Choroid plexus epithelial cell (primary cell): ENCODE results near the gene ARMH4.

ENCODE experiments used
- DNase-seq: peaks from one replicate; pipeline ENCODE4 v3.0.0-alpha.2; 2010; ENCODE audit warnings: low read depth
- H3K4me3 ChIP-seq: 2 replicates; pipeline ENCODE4 v1.5.1; 2011; ENCODE audit warnings: low read depth, mild to moderate bottlenecking, control low read depth, low read length, moderate library complexity
- CTCF ChIP-seq: conservative IDR thresholded peaks from 2 replicates; pipeline ENCODE4 v1.5.1; 2011; ENCODE audit warnings: low read depth, mild to moderate bottlenecking, control low read depth, inconsistent platforms, low read length, moderate library complexity

The ARMH4 gene

GRCh38 chr14:58014778-58015177 lies 137.2 kb downstream of the ARMH4 start:
- no peak overlapping the region for H3K4me3 ChIP-seq
- no peak for TF ChIP-seq CTCF
- no peak for DNase-seq

- no peak for DNase-seq
- H3K4me3 ChIP-seq, result no peak overlapping the region
- TF ChIP-seq CTCF, result no peak
Observed at GRCh38 chr14:58002618-58003017, 149.4 kb downstream of the ARMH4 start.

- TF ChIP-seq CTCF, result no peak
Observed at GRCh38 chr14:57999979-58000378, 152.0 kb downstream of the ARMH4 start.

GRCh38 chr14:57999471-57999870 lies 152.5 kb downstream of the ARMH4 start:
- DNase-seq, result no peak
- H3K4me3 ChIP-seq, result no peak overlapping the region
- TF ChIP-seq CTCF, result no peak

More at GRCh38 chr14:57999979-58000378, 152.0 kb downstream of the ARMH4 start:
- DNase-seq, result no peak
- no peak overlapping the region for H3K4me3 ChIP-seq

GRCh38 chr14:57998766-57999165 lies 153.2 kb downstream of the ARMH4 start:
- no peak for TF ChIP-seq CTCF
- H3K4me3 ChIP-seq, result no peak overlapping the region
- DNase-seq, result no peak

- DNase-seq, result no peak
- no peak for TF ChIP-seq CTCF
- H3K4me3 ChIP-seq, result no peak overlapping the region
Observed at GRCh38 chr14:57991353-57991752, 160.7 kb downstream of the ARMH4 start.

GRCh38 chr14:57988445-57988844 lies 163.6 kb downstream of the ARMH4 start:
- no peak overlapping the region for H3K4me3 ChIP-seq
- TF ChIP-seq CTCF, result no peak
- DNase-seq, result no peak
